Ectodermal cell (in vitro differentiated cells): ENCODE results near the gene ARL4D. TPM values are rescaled to one million over a fixed set of nuclear protein-coding genes. Genes with fewer than 3 reads are reported as not detected.

Source experiments
- H3K27ac ChIP-seq: 2 replicates; pipeline ENCODE4 v1.7.0; 2013; ENCODE audit warnings: mild to moderate bottlenecking, low read depth, low read length; ENCODE audit not compliant: insufficient read depth, poor library complexity, severe bottlenecking
- H3K27me3 ChIP-seq: 2 replicates; pipeline ENCODE4 v1.7.0; 2013; ENCODE audit warnings: mild to moderate bottlenecking, low read length; ENCODE audit not compliant: insufficient read depth, control insufficient read depth, poor library complexity, severe bottlenecking
- H3K36me3 ChIP-seq: one replicate; pipeline ENCODE4 v1.7.0; 2013; ENCODE audit warnings: low read length; ENCODE audit not compliant: control insufficient read depth, insufficient read depth
- H3K4me1 ChIP-seq: one replicate; pipeline ENCODE4 v1.7.0; 2013; ENCODE audit warnings: low read length; ENCODE audit not compliant: control insufficient read depth, insufficient read depth
- H3K4me3 ChIP-seq: 2 replicates; pipeline ENCODE4 v1.7.0; 2013; ENCODE audit warnings: low read depth, low read length, control low read depth; ENCODE audit not compliant: insufficient read depth
- H3K9me3 ChIP-seq: 2 replicates; pipeline ENCODE4 v1.7.0; 2013; ENCODE audit warnings: mild to moderate bottlenecking, low read length, moderate library complexity; ENCODE audit not compliant: control insufficient read depth
- WGBS, 2 experiments: methylation state at CpG; one replicate each; pipeline ENCODE4 v1.1.7; 2013; ENCODE audit warnings: missing lambda C conversion rate in 2 of 2; 5-methylcytosine and 5-hydroxymethylcytosine counted together
- polyA plus RNA-seq, 4 experiments: library from polyadenylated mRNA; stranded (reverse); fragments of 50-300 nt; gene quantifications; one replicate each; pipeline ENCODE4 v1.2.3, GENCODE V29; 2013

ARL4D gene
- polyA plus RNA-seq (2013, experiment 1 of 4): 11.1 TPM
- polyA plus RNA-seq (2013, experiment 2 of 4): 12.0 TPM
- polyA plus RNA-seq (2013, experiment 3 of 4): 13.9 TPM
- polyA plus RNA-seq (2013, experiment 4 of 4): 12.9 TPM

GRCh38 chr17:43398724-43399595 is at the start of gene ARL4D:
Gene ARL4D (plus strand): TSS chr17:43398993. CDS start chr17:43399733, 740 bp downstream.
- Histone ChIP-seq H3K36me3 (no peaks in the 10 kb centered on the region), H3K27me3 (no peaks in the 10 kb centered on the region), H3K4me1 (peaks cover 22% of the 10 kb centered on the region), H3K27ac (no peak within 1 kb of the TSS), H3K4me3 (peak within 1 kb of the TSS; percentile 58), H3K9me3 (no peaks in the 10 kb centered on the region)
- WGBS, 2 experiments: 1 to 2% methylated on average over 59 to 61 of the region's 64 CpGs

- H3K4me3 ChIP-seq: no peak overlapping the region
- H3K9me3 ChIP-seq: peaks cover 6% of the 10 kb centered on the region
- 95 to 96% methylated on average over 2 of the region's 2 CpGs for WGBS, 2 experiments
- no peak overlapping the region for H3K27ac ChIP-seq
- no peaks in the 10 kb centered on the region for H3K27me3 ChIP-seq
- no peaks in the 10 kb centered on the region for H3K4me1 ChIP-seq
- H3K36me3 ChIP-seq: peaks cover 6% of the 10 kb centered on the region
Observed at GRCh38 chr17:43349142-43349541, 49.7 kb upstream of the ARL4D start.

- Histone ChIP-seq H3K4me3 (no peak overlapping the region), H3K27ac (no peak overlapping the region), H3K9me3 (peaks cover 6% of the 10 kb centered on the region), H3K27me3 (no peaks in the 10 kb centered on the region), H3K4me1 (no peaks in the 10 kb centered on the region), H3K36me3 (peaks cover 6% of the 10 kb centered on the region)
- 94 to 95% methylated on average over 9 of the region's 9 CpGs for WGBS, 2 experiments
Observed at GRCh38 chr17:43350888-43351361, 47.9 kb upstream of the ARL4D start.

DNA sequence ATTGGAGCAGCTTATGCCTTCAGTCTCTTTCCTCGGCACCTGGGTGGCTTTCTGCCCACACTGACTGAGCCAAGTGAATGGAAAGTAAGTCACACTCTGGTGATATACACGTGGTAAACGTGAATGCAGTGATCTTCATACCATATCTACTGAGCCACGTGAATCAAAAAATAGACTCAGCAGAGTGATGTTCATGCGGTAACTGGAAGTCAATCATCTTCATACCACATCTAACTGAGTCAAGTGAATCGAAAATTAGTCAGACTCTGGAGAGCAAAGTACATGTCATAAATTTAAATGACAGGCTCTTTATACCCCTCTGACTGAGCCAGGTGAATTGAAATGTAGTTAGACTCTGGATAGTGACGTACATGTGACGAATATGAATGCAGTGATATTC is 47.1 kb upstream of the ARL4D start:
- Histone ChIP-seq H3K4me3 (no peak overlapping the region), H3K4me1 (no peaks in the 10 kb centered on the region), H3K9me3 (peaks cover 6% of the 10 kb centered on the region), H3K27ac (no peak overlapping the region), H3K27me3 (no peaks in the 10 kb centered on the region), H3K36me3 (peaks cover 6% of the 10 kb centered on the region)
- WGBS, 2 experiments: 93% methylated on average over 8 of the region's 8 CpGs

GRCh38 chr17:43352579-43353331 is 46.0 kb upstream of the ARL4D start:
- Histone ChIP-seq H3K36me3 (peaks cover 6% of the 10 kb centered on the region), H3K27ac (no peak overlapping the region), H3K27me3 (no peaks in the 10 kb centered on the region), H3K4me1 (no peaks in the 10 kb centered on the region), H3K4me3 (no peak overlapping the region), H3K9me3 (peaks cover 6% of the 10 kb centered on the region)
- 95 to 97% methylated on average over 8 to 10 of the region's 10 CpGs for WGBS, 2 experiments

GRCh38 chr17:43353393-43353792 is 45.4 kb upstream of the ARL4D start:
- H3K27me3 ChIP-seq: no peaks in the 10 kb centered on the region
- no peak overlapping the region for H3K27ac ChIP-seq
- H3K4me3 ChIP-seq: no peak overlapping the region
- WGBS, 2 experiments: 95 to 99% methylated on average over 4 of the region's 4 CpGs
- peaks cover 6% of the 10 kb centered on the region for H3K36me3 ChIP-seq
- no peaks in the 10 kb centered on the region for H3K4me1 ChIP-seq
- peaks cover 6% of the 10 kb centered on the region for H3K9me3 ChIP-seq

GRCh38 chr17:43354371-43354770 is 44.4 kb upstream of the ARL4D start:
- peaks cover 2% of the 10 kb centered on the region for H3K4me1 ChIP-seq
- WGBS, 2 experiments: 94 to 97% methylated on average over 2 of the region's 2 CpGs
- H3K9me3 ChIP-seq: no peaks in the 10 kb centered on the region
- no peak overlapping the region for H3K27ac ChIP-seq
- H3K4me3 ChIP-seq: no peak overlapping the region
- H3K27me3 ChIP-seq: no peaks in the 10 kb centered on the region
- H3K36me3 ChIP-seq: peaks cover 5% of the 10 kb centered on the region

GRCh38 chr17:43356450-43356849 is 42.3 kb upstream of the ARL4D start:
- WGBS, 2 experiments: 95 to 98% methylated on average over 5 of the region's 5 CpGs
- Histone ChIP-seq H3K27me3 (no peaks in the 10 kb centered on the region), H3K36me3 (no peaks in the 10 kb centered on the region), H3K9me3 (no peaks in the 10 kb centered on the region), H3K4me1 (peaks cover 9% of the 10 kb centered on the region), H3K4me3 (no peak overlapping the region), H3K27ac (no peak overlapping the region)

DNA sequence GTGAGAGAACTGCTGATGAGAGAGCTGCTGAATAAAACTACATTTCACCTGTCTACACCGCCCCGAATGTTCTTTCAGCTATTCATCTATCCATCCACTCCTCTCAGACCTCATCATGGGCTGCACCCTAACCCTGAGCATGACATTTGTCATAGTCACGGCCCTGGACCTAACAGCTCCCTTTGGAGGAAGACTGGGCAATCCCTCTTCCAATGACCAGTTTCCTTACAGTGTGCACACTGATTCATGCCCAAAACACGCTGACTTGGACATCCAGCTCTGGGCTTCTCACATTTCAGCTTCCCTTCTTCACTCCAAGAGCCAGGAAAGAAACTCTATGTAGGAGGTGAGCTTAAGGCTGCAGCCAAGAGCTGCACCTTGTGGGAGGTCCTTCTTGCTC is 41.8 kb upstream of the ARL4D start:
- no peak overlapping the region for H3K27ac ChIP-seq

More for the DNA sequence above, 41.8 kb upstream of the ARL4D start:
- Histone ChIP-seq H3K36me3 (no peaks in the 10 kb centered on the region), H3K9me3 (no peaks in the 10 kb centered on the region), H3K27me3 (no peaks in the 10 kb centered on the region), H3K4me1 (peaks cover 9% of the 10 kb centered on the region), H3K4me3 (no peak overlapping the region)
- WGBS, 2 experiments: 93 to 95% methylated on average over 4 of the region's 4 CpGs
